Tracheal epithelial cell (primary cell): ENCODE data around the gene FNBP1L. TPM values are rescaled to one million over a fixed set of nuclear protein-coding genes. Genes with fewer than 3 reads are reported as not detected.

Experiments
- total RNA-seq: library from RNA; depleted of rRNA; stranded (reverse); fragments of >200 nt; gene quantifications from 2 replicates; pipeline ENCODE4 v1.2.1, GENCODE V29; 2014

FNBP1L gene
- total RNA-seq = 20.5 and 43.6 TPM in 2 replicates

GRCh38 chr1:93447481-93448291 is at the start of gene FNBP1L:
Gene FNBP1L (plus strand): TSS chr1:93448118. CDS start chr1:93448282, 164 bp downstream.

Other genes with a start within 250 kb of the FNBP1L start
- 37.4 and 68.4 TPM in 2 replicates for gene DR1, start 102.2 kb upstream of the FNBP1L start, total RNA-seq
- gene BCAR3, start 233.7 kb downstream of the FNBP1L start, total RNA-seq = 69.9 and 134 TPM in 2 replicates